CD14-positive monocyte (primary cell): ENCODE data around the gene MAD1L1. TPM values are rescaled to one million over a fixed set of nuclear protein-coding genes. Genes with fewer than 3 reads are reported as not detected.

Experiments
- DNase-seq, 3 donors: peaks; one replicate each; pipeline ENCODE4 v3.0.0-alpha.2; 2011 to 2022
- H2AFZ ChIP-seq: 2 replicates; pipeline ENCODE4 v1.6.0; 2012; ENCODE audit warnings: mild to moderate bottlenecking, low read depth, low read length, inconsistent platforms; ENCODE audit not compliant: insufficient read depth, poor library complexity, severe bottlenecking
- H3K27ac ChIP-seq, 2 donors: 1 replicate in 1 of 2; 2 replicates in 1 of 2; pipeline ENCODE4 v1.5.1; 2012 to 2013; ENCODE audit warnings: low read length in 2 of 2, control low read depth in 1 of 2, inconsistent platforms in 1 of 2, low read depth in 1 of 2, mild to moderate bottlenecking in 1 of 2
- H3K27me3 ChIP-seq, 2 donors: one replicate each; pipeline versions ENCODE4 v1.6.0 to v1.6.1; 2011 to 2013; ENCODE audit warnings: low read length in 2 of 2; ENCODE audit not compliant: control insufficient read depth in 2 of 2, insufficient read depth in 2 of 2
- H3K36me3 ChIP-seq, 2 donors: replicated peaks in 1 of 2; 1 replicate in 1 of 2; 2 replicates in 1 of 2; pipeline versions ENCODE4 v1.5.1 to v1.6.1; 2012 to 2013; ENCODE audit warnings: low read length in 2 of 2, control low read depth in 1 of 2, inconsistent platforms in 1 of 2, mild to moderate bottlenecking in 1 of 2; ENCODE audit not compliant: insufficient read depth in 2 of 2, control insufficient read depth in 1 of 2
- H3K4me1 ChIP-seq, 2 donors: 1 replicate in 1 of 2; 2 replicates in 1 of 2; pipeline versions ENCODE4 v1.5.1 to v1.6.1; 2012 to 2013; ENCODE audit warnings: low read length in 2 of 2, control low read depth in 1 of 2, inconsistent platforms in 1 of 2, mild to moderate bottlenecking in 1 of 2, moderate library complexity in 1 of 2; ENCODE audit not compliant: insufficient read depth in 2 of 2, control insufficient read depth in 1 of 2
- H3K4me2 ChIP-seq: replicated peaks from 2 replicates; pipeline ENCODE3; 2012; ENCODE audit warnings: low read length, moderate library complexity, mild to moderate bottlenecking; ENCODE audit not compliant: poor library complexity, severe bottlenecking; ENCODE audit errors: extremely low read depth
- H3K4me3 ChIP-seq, 3 experiments: fragments of 200-600 bp in 1 of 3; sonication (generic) in 1 of 3; replicated peaks in 1 of 3; 1 replicate in 2 of 3; 2 replicates in 1 of 3; pipeline ENCODE4 v1.5.1; 2011 to 2013; ENCODE audit warnings: low read length in 3 of 3, mild to moderate bottlenecking in 3 of 3, control low read depth in 2 of 3, low read depth in 2 of 3, inconsistent platforms in 1 of 3, moderate library complexity in 1 of 3
- H3K79me2 ChIP-seq: 2 replicates; pipeline ENCODE4 v1.6.0; 2012; ENCODE audit warnings: mild to moderate bottlenecking, control low read depth, inconsistent platforms, low read length, moderate library complexity; ENCODE audit not compliant: insufficient read depth
- H3K9ac ChIP-seq: 2 replicates; pipeline ENCODE4 v1.6.0; 2017; ENCODE audit warnings: low read length, mild to moderate bottlenecking; ENCODE audit not compliant: insufficient read depth, poor library complexity, severe bottlenecking
- H3K9me3 ChIP-seq, 2 donors: replicated peaks in 1 of 2; 1 replicate in 1 of 2; 2 replicates in 1 of 2; pipeline versions ENCODE4 v1.5.1 to v1.6.1; 2012 to 2013; ENCODE audit warnings: low read length in 2 of 2, control low read depth in 1 of 2; ENCODE audit not compliant: control insufficient read depth in 1 of 2, insufficient read depth in 1 of 2
- H4K20me1 ChIP-seq: 2 replicates; pipeline ENCODE4 v1.6.0; 2012; ENCODE audit warnings: mild to moderate bottlenecking, low read length, control low read depth, moderate library complexity; ENCODE audit not compliant: insufficient read depth
- H3K27ac Mint-ChIP-seq, 7 donors: one replicate each; pipeline ENCODE4 v1.8.0; 2020; ENCODE audit warnings: mild to moderate bottlenecking in 7 of 7, mixed read lengths in 7 of 7, moderate library complexity in 6 of 7, inconsistent platforms in 2 of 7
- H3K27me3 Mint-ChIP-seq, 3 donors: one replicate each; pipeline ENCODE4 v1.8.0; 2021 to 2022; ENCODE audit warnings: low read depth in 3 of 3, mild to moderate bottlenecking in 3 of 3, mixed read lengths in 3 of 3, moderate library complexity in 3 of 3, inconsistent platforms in 1 of 3
- H3K36me3 Mint-ChIP-seq, 2 donors: one replicate each; pipeline ENCODE4 v1.8.0; 2020; ENCODE audit warnings: mixed read lengths in 2 of 2, inconsistent platforms in 1 of 2, mild to moderate bottlenecking in 1 of 2
- H3K4me1 Mint-ChIP-seq: one replicate; pipeline ENCODE4 v1.8.0; 2020; ENCODE audit warnings: mild to moderate bottlenecking, mixed read lengths
- H3K4me3 Mint-ChIP-seq, 2 donors: one replicate each; pipeline ENCODE4 v1.8.0; 2020; ENCODE audit warnings: mild to moderate bottlenecking in 2 of 2, mixed read lengths in 2 of 2, moderate library complexity in 1 of 2
- H3K9me3 Mint-ChIP-seq, 7 donors: one replicate each; pipeline ENCODE4 v1.8.0; 2020 to 2022; ENCODE audit warnings: mixed read lengths in 7 of 7, mild to moderate bottlenecking in 6 of 7, moderate library complexity in 6 of 7, inconsistent platforms in 2 of 7
- WGBS: methylation state at CpG from one replicate; pipeline ENCODE4 v1.1.5; 2013; ENCODE audit warnings: missing lambda C conversion rate; ENCODE audit not compliant: insufficient coverage; 5-methylcytosine and 5-hydroxymethylcytosine counted together
- intact Hi-C, 2 donors: fragments of 100-400 bp; cut with micrococcal nuclease; formaldehyde crosslinking; loops; one replicate each; pipeline versions ENCODE4 v1.15.0 to v1.15.1; 2023
- polyA plus RNA-seq, 3 donors: library from polyadenylated mRNA; depleted of rRNA in 1 of 3; unstranded in 2 of 3; stranded (reverse) in 1 of 3; fragments of 300-500 nt in 2 of 3; fragments of >200 nt in 1 of 3; fragmentation: Illumina TruSeq in 2 of 3; gene quantifications; 1 replicate in 2 of 3; 2 replicates in 1 of 3; pipeline ENCODE4 v1.2.3, GENCODE V29; 2012 to 2021
- TF ChIP-seq, protein P1 (sequence below): fragments of 200-600 bp; IDR thresholded peaks from one replicate; pipeline ENCODE4 v1.8.0; 2022; ENCODE audit warnings: antibody characterized with exemption, mild to moderate bottlenecking

Gene MAD1L1
- polyA plus RNA-seq, 3 donors, result 22.0 to 39.4 (median 33.2) TPM

GRCh38 chr7:2220954-2221353 is 11.8 kb downstream of the MAD1L1 start:
- 96% methylated on average over 17 of the region's 17 CpGs for WGBS
- peaks cover 0 to 3% (median 0%) of the 10 kb centered on the region in 3 donors for H3K27me3 Mint-ChIP-seq
- TF ChIP-seq, protein P1, sequence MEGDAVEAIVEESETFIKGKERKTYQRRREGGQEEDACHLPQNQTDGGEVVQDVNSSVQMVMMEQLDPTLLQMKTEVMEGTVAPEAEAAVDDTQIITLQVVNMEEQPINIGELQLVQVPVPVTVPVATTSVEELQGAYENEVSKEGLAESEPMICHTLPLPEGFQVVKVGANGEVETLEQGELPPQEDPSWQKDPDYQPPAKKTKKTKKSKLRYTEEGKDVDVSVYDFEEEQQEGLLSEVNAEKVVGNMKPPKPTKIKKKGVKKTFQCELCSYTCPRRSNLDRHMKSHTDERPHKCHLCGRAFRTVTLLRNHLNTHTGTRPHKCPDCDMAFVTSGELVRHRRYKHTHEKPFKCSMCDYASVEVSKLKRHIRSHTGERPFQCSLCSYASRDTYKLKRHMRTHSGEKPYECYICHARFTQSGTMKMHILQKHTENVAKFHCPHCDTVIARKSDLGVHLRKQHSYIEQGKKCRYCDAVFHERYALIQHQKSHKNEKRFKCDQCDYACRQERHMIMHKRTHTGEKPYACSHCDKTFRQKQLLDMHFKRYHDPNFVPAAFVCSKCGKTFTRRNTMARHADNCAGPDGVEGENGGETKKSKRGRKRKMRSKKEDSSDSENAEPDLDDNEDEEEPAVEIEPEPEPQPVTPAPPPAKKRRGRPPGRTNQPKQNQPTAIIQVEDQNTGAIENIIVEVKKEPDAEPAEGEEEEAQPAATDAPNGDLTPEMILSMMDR, result no peak
- Histone ChIP-seq H3K9ac (no peak overlapping the region), H3K36me3 (peaks cover 86 to 100% of the 10 kb centered on the region in 2 donors), H3K4me2 (no peak overlapping the region), H2AFZ (no peak overlapping the region), H3K27me3 (no peaks in the 10 kb centered on the region), H3K9me3 (no peaks in the 10 kb centered on the region), H3K4me1 (no peaks in the 10 kb centered on the region), H3K79me2 (peaks cover 2% of the 10 kb centered on the region), H3K4me3 (no peak overlapping the region), H4K20me1 (peaks cover 9% of the 10 kb centered on the region), H3K27ac (no peak overlapping the region)
- no peak overlapping the region for H3K4me3 Mint-ChIP-seq
- no peak overlapping the region for H3K27ac Mint-ChIP-seq
- peaks cover 0 to 2% (median 0%) of the 10 kb centered on the region in 7 donors for H3K9me3 Mint-ChIP-seq
- peaks cover 88 to 98% of the 10 kb centered on the region in 2 donors for H3K36me3 Mint-ChIP-seq
- no peaks in the 10 kb centered on the region for H3K4me1 Mint-ChIP-seq
- intact Hi-C loops, result no loop called here
- no peak for DNase-seq

- Histone ChIP-seq H3K4me1 (no peaks in the 10 kb centered on the region), H3K27ac (no peak overlapping the region), H3K4me3 (no peak overlapping the region), H3K79me2 (no peaks in the 10 kb centered on the region), H3K27me3 (no peaks in the 10 kb centered on the region), H2AFZ (no peak overlapping the region), H3K4me2 (no peak overlapping the region), H3K9me3 (no peaks in the 10 kb centered on the region), H3K9ac (no peak overlapping the region), H4K20me1 (peaks cover 9% of the 10 kb centered on the region), H3K36me3 (peaks cover 86 to 100% of the 10 kb centered on the region in 2 donors)
- over 99% methylated on average over 13 of the region's 16 CpGs for WGBS
- TF ChIP-seq, protein P1, result no peak
- Mint-ChIP-seq H3K27ac (no peak overlapping the region), H3K36me3 (peaks cover 88 to 98% of the 10 kb centered on the region in 2 donors), H3K4me1 (no peaks in the 10 kb centered on the region), H3K4me3 (no peak overlapping the region), H3K9me3 (peaks cover 0 to 2% (median 0%) of the 10 kb centered on the region in 7 donors), H3K27me3 (peaks cover 0 to 3% (median 0%) of the 10 kb centered on the region in 3 donors)
- intact Hi-C loops, result no loop called here
- DNase-seq, result no peak
Observed at GRCh38 chr7:2220506-2220905, 12.2 kb downstream of the MAD1L1 start.
